Measurements from ENCODE around the gene LOC128125822.

- TF ChIP-seq MAX (IDR thresholded peaks at IDR 0.05), result no peak
- TF ChIP-seq CEBPB (IDR thresholded peaks at IDR 0.05), result no peak
- no peak for TF ChIP-seq CREB1 (IDR thresholded peaks at IDR 0.05; ENCODE audit: low read depth)
- TF ChIP-seq YY1 (IDR thresholded peaks at IDR 0.05; ENCODE audit: low read depth), result no peak
- no peak for TF ChIP-seq USF1 (IDR thresholded peaks at IDR 0.05)
- no peak for TF ChIP-seq RAD21 (IDR thresholded peaks at IDR 0.05; ENCODE audit: low read depth)
- TF ChIP-seq REST (IDR thresholded peaks at IDR 0.05; ENCODE audit: low read depth), result no peak
- no peak for TF ChIP-seq EP300 (IDR thresholded peaks at IDR 0.05; ENCODE audit: borderline replicate concordance)
- no peak for TF ChIP-seq FOXM1 (IDR thresholded peaks at IDR 0.05; ENCODE audit: borderline replicate concordance, low read depth)
- TF ChIP-seq ZBTB7A (IDR thresholded peaks at IDR 0.05; ENCODE audit: low read depth), result no peak
- TF ChIP-seq TAF1 (IDR thresholded peaks at IDR 0.05; ENCODE audit: low read depth), result no peak
Measured at GRCh38 chr6:63553208-63553607, 19.1 kb upstream of the LOC128125822 start.

Data from Ishikawa (cell line).